Effector memory CD4-positive, alpha-beta T cell (primary cell): ENCODE results near the gene LRRC56.
"Not testable (repeated sequence)": the region's sequence is repeated elsewhere in the genome, so short reads cannot be mapped to it uniquely, and the experiment has no call there.

Source experiments
- DNase-seq, 3 donors: peaks; one replicate each; pipeline ENCODE4 v3.0.0-alpha.2; 2020
- H3K27ac ChIP-seq: 2 replicates; pipeline ENCODE4 v1.7.0; 2013; ENCODE audit warnings: mild to moderate bottlenecking, low read length, moderate library complexity; ENCODE audit not compliant: insufficient read depth, poor library complexity, severe bottlenecking
- H3K27me3 ChIP-seq: replicated peaks from 2 replicates; pipeline ENCODE4 v1.7.0; 2013; ENCODE audit warnings: mild to moderate bottlenecking, low read length; ENCODE audit not compliant: insufficient read depth, control insufficient read depth, poor library complexity, severe bottlenecking
- H3K36me3 ChIP-seq: 2 replicates; pipeline ENCODE4 v1.7.0; 2013; ENCODE audit warnings: mild to moderate bottlenecking, low read length, moderate library complexity; ENCODE audit not compliant: control insufficient read depth, insufficient read depth
- H3K4me1 ChIP-seq: 2 replicates; pipeline ENCODE4 v1.7.0; 2013; ENCODE audit warnings: low read length, mild to moderate bottlenecking; ENCODE audit not compliant: control insufficient read depth, insufficient read depth, poor library complexity, severe bottlenecking
- H3K4me3 ChIP-seq: 2 replicates; pipeline ENCODE4 v1.7.0; 2013; ENCODE audit warnings: low read length, low read depth, mild to moderate bottlenecking; ENCODE audit not compliant: insufficient read depth, poor library complexity, severe bottlenecking
- H3K9me3 ChIP-seq: 2 replicates; pipeline ENCODE4 v1.7.0; 2013; ENCODE audit warnings: mild to moderate bottlenecking, low read length, moderate library complexity; ENCODE audit not compliant: control insufficient read depth

The LRRC56 gene

DNA sequence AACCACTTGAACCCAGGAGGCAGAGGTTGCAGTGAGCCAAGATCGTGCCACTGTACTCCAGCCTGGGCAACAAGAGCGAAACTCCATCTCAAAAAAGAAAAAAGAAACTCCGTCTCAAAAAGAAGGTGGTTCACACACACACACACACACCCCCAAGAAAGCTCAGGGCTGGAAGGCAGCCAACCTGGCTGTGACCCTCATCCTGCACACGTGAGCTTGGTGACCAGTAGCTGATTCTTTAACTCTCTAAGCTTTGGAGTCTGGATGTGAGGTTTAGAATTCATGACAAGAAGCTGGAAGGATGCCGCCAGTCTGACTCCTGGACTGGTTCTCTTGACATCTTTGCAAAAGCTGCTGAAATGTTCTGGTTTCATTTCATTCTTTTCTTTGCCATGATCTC lies 28.4 kb upstream of the LRRC56 start:
- no peaks in the 10 kb centered on the region for H3K27me3 ChIP-seq
- no peak overlapping the region for H3K27ac ChIP-seq
- no peaks in the 10 kb centered on the region for H3K9me3 ChIP-seq
- no peak for DNase-seq
- no peak overlapping the region for H3K4me3 ChIP-seq
- H3K4me1 ChIP-seq, result peaks cover 25% of the 10 kb centered on the region
- peaks cover 3% of the 10 kb centered on the region for H3K36me3 ChIP-seq

DNA sequence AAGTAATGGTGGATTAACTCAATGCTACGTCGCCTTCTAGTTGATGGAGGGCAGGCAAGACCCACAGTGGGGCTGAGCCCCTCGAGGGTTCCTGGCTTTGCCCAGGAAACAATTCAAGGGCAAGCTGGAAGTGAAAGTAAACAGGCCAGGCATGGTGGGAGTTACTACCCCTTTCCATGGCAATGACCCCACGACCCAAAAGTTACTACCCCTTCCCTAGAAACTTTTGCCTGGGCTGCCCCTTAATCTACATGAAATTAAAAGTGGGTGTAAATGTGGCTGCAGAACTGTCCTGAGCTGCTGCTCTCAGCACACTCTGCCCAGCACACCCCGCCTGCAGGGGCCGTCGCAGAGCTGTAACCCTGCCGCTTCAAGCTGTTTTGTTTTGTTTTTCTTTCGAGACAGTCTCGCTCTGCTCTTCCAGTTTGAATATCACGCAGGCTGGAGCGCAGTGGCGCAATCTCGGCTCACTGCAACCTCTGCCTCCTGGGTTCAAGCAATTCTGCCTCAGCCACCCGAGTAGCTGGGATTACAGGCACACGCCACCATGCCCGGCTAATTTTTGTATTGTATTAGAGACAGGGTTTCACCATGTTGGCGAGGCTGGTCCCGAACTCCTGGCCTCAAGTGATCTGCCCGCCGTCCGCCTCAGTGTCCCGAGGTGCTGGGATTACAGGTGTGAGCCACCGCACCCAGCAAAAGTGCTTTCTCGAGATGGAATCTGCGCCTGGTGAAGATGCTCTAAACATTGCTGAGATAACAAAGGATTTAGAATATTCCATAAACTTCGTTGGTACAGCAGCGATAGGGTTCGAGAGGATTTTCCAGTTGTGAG lies 24.3 kb upstream of the LRRC56 start:
- peaks cover 3% of the 10 kb centered on the region for H3K36me3 ChIP-seq
- H3K4me1 ChIP-seq, result peaks cover under 1% of the 10 kb centered on the region
- H3K4me3 ChIP-seq, result no peak overlapping the region
- H3K9me3 ChIP-seq, result no peaks in the 10 kb centered on the region
- H3K27ac ChIP-seq, result no peak overlapping the region
- no peaks in the 10 kb centered on the region for H3K27me3 ChIP-seq
- DNase-seq, result no peak

GRCh38 chr11:514606-515005 lies 22.7 kb upstream of the LRRC56 start:
- no peaks in the 10 kb centered on the region for H3K9me3 ChIP-seq
- DNase-seq, result no peak
- no peaks in the 10 kb centered on the region for H3K27me3 ChIP-seq

DNA sequence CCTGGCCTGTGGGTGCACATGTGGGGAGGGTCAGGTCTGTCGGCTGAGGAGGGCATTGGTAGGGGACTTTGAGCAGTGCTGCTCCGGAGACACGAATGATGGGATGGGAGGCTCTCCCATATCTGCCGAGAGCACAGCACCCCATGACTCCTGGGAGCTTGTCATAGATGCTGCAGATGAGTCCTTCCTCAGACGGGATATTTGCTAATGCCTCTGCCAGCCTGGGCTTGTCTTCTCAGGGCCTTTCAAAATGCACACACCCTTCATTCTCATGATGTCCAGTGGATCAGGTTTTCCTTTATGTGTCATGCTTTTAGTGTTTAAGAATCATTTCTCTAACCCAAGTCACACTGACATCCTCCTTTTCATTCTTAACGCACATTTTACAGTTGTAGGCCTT lies 22.2 kb upstream of the LRRC56 start:
- DNase-seq, result no peak
- Histone ChIP-seq H3K27me3 (no peaks in the 10 kb centered on the region), H3K27ac (no peak overlapping the region), H3K4me1 (peaks cover 5% of the 10 kb centered on the region), H3K9me3 (no peaks in the 10 kb centered on the region), H3K36me3 (no peaks in the 10 kb centered on the region), H3K4me3 (no peak overlapping the region)

More at GRCh38 chr11:514606-515005, 22.7 kb upstream of the LRRC56 start:
- peaks cover 3% of the 10 kb centered on the region for H3K36me3 ChIP-seq
- no peak overlapping the region for H3K27ac ChIP-seq
- no peak overlapping the region for H3K4me3 ChIP-seq
- peaks cover 5% of the 10 kb centered on the region for H3K4me1 ChIP-seq

- Histone ChIP-seq H3K4me3 (no peak overlapping the region), H3K27ac (no peak overlapping the region), H3K36me3 (no peaks in the 10 kb centered on the region), H3K27me3 (no peaks in the 10 kb centered on the region), H3K9me3 (no peaks in the 10 kb centered on the region), H3K4me1 (peaks cover 5% of the 10 kb centered on the region)
- DNase-seq, result no peak
Measured at GRCh38 chr11:516400-516799, 20.9 kb upstream of the LRRC56 start.

DNA sequence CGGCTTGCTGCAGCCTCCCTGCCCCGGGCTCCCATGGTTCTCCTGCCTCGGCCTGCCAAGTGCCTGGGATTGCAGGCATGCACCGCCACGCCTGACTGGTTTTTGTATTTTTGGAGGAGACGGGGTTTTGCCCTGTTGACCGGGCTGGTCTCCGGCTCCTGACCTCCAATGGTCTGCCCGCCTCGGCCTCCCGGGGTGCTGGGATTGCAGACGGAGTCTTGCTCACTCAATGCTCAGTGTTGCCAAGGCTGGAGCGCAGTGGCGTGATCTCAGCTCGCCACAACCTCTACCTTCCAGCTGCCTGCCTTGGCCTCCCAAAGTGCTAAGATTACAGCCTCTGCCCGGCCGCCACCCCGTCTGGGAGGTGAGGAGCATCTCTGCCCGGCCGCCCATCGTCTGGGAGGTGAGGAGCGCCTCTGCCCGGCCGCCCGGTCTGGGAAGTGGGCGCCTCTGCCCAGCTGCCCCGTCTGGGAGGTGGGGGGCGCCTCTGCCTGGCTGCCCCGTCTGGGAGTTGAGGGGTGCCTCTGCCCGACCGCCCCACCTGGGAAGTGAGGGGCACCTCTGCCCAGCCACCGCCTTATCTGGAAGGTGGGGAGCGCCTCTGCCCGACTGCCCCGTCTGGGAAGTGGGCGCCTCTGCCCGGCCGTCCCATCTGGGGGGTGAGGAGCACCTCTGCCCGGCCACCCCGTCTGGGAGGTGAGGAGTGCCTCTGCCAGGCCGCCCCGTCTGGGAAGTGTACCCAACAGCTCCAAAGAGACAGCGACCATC lies 20.2 kb upstream of the LRRC56 start:
- not testable (repeated sequence) for H3K36me3 ChIP-seq, H3K9me3 ChIP-seq, H3K4me3 ChIP-seq, H3K4me1 ChIP-seq, DNase-seq, H3K27me3 ChIP-seq, H3K27ac ChIP-seq

DNA sequence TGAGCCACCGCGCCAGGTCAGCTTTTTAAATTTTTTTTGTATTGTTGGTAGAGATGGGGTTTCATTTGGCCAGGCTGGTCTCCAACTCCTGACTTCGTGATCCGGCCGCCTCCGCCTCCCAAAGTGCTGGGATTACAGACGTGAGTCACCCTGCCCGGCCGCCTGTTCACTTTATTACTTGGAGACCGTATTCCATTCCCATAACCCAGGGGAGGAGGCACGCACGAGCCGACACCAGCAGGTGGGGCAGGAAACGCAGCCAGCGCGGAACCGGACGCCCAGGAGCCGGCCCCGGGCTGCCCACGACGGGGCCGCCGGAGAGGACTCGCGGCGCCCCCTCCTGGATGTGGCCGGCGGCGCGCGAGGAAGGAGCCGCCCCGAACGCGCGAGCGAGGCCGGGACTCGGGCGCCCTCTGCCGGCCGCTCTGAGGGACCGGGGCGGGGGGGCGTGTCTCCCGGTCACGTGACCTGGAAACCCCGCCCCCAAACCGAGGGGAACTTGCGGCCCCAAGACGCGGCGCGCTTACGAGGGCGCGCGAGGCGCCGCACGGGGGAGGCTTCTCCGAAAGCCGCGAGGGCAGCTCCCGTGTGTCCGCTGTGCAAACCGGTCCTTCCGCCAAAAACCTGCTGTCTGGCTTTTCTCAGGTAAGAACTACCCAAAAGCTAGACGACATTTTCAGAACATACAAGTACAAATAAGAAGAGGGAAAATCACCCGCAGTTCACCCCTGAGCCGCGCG lies 18.7 kb upstream of the LRRC56 start:
- no peaks in the 10 kb centered on the region for H3K9me3 ChIP-seq
- H3K4me1 ChIP-seq, result peaks cover 5% of the 10 kb centered on the region
- H3K27ac ChIP-seq, result no peak overlapping the region
- H3K27me3 ChIP-seq, result no peaks in the 10 kb centered on the region
- DNase-seq, result peak; percentile 83 to 86 (median 84)
- peak overlapping the region; percentile 39 for H3K4me3 ChIP-seq
- no peaks in the 10 kb centered on the region for H3K36me3 ChIP-seq

- no peak overlapping the region for H3K4me3 ChIP-seq
- peaks cover 5% of the 10 kb centered on the region for H3K4me1 ChIP-seq
- DNase-seq, result no peak
- H3K27me3 ChIP-seq, result no peaks in the 10 kb centered on the region
- H3K27ac ChIP-seq, result no peak overlapping the region
- H3K9me3 ChIP-seq, result no peaks in the 10 kb centered on the region
- H3K36me3 ChIP-seq, result no peaks in the 10 kb centered on the region
Measured at GRCh38 chr11:520428-521176, 16.7 kb upstream of the LRRC56 start.

DNA sequence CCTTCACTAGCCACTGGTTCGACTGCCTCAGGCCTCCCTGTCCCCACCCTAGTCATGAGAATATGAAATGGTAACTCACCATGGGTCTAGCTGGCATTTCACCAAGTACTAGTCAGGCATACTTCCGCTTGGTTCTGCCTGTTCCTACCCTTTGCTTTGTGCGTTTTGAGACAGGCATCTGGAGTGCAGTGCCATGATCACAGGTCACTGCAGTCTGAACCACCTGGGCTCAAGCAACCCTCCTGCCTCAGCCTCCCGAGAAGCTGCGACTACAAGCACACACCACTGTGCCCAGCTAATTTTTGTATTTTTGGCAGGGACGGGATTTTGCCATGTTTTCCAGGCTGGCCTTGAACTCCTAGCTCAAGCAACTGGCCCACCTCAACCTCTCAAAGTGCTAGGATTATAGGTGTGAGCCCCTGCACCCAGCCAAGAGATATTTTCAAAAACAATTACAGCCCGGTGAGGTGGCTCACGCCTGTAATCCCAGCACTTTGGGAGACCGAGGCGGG lies 16.1 kb upstream of the LRRC56 start:
- no peak for DNase-seq
- Histone ChIP-seq H3K36me3 (no peaks in the 10 kb centered on the region), H3K27me3 (no peaks in the 10 kb centered on the region), H3K4me3 (no peak overlapping the region), H3K27ac (no peak overlapping the region), H3K9me3 (no peaks in the 10 kb centered on the region), H3K4me1 (peaks cover 5% of the 10 kb centered on the region)
